Measurements from ENCODE around the gene HIVEP3. TPM values are rescaled to one million over a fixed set of nuclear protein-coding genes. Genes with fewer than 3 reads are reported as not detected.

HIVEP3 gene
- total RNA-seq, 3 donors from 2014 or later, result 107 to 117 (median 114) TPM

GRCh38 chr1:41515131-41515678, 403.5 kb downstream of the HIVEP3 start:
- no peak for ATAC-seq
- H3K4me3 Mint-ChIP-seq, result no peak overlapping the region
- H3K36me3 Mint-ChIP-seq (ENCODE audit: insufficient read depth), result peaks cover 32% of the 10 kb centered on the region
- no peaks in the 10 kb centered on the region for H3K27me3 Mint-ChIP-seq (ENCODE audit: low read depth)
- H3K9me3 Mint-ChIP-seq, result no peaks in the 10 kb centered on the region
- H3K4me1 Mint-ChIP-seq (ENCODE audit: low read depth), result peaks cover 5% of the 10 kb centered on the region
- DNase-seq, result no peak

- no peak for ATAC-seq
- no peak for DNase-seq
- H3K9me3 Mint-ChIP-seq, result no peaks in the 10 kb centered on the region
- H3K27me3 Mint-ChIP-seq (ENCODE audit: low read depth), result no peaks in the 10 kb centered on the region
- H3K36me3 Mint-ChIP-seq (ENCODE audit: insufficient read depth), result peaks cover 28% of the 10 kb centered on the region
- peaks cover 5% of the 10 kb centered on the region for H3K4me1 Mint-ChIP-seq (ENCODE audit: low read depth)
- H3K4me3 Mint-ChIP-seq, result no peak overlapping the region
Measured at GRCh38 chr1:41514381-41514780, 404.3 kb downstream of the HIVEP3 start.

- DNase-seq, result no peak
- no peak overlapping the region for H3K4me3 Mint-ChIP-seq
- H3K27me3 Mint-ChIP-seq (ENCODE audit: low read depth), result no peaks in the 10 kb centered on the region
- H3K36me3 Mint-ChIP-seq (ENCODE audit: insufficient read depth), result peaks cover 31% of the 10 kb centered on the region
- ATAC-seq, result no peak
- no peaks in the 10 kb centered on the region for H3K9me3 Mint-ChIP-seq
- peaks cover 5% of the 10 kb centered on the region for H3K4me1 Mint-ChIP-seq (ENCODE audit: low read depth)
Measured at GRCh38 chr1:41513383-41513735, 405.4 kb downstream of the HIVEP3 start.

- no peak for DNase-seq
- ATAC-seq, result no peak
- Mint-ChIP-seq H3K4me3 (no peak overlapping the region), H3K36me3 (ENCODE audit: insufficient read depth) (peaks cover 31% of the 10 kb centered on the region), H3K4me1 (ENCODE audit: low read depth) (peaks cover 5% of the 10 kb centered on the region), H3K9me3 (no peaks in the 10 kb centered on the region), H3K27me3 (ENCODE audit: low read depth) (no peaks in the 10 kb centered on the region)
Measured at GRCh38 chr1:41512701-41513382, 405.9 kb downstream of the HIVEP3 start.

GRCh38 chr1:41511239-41511540, 407.5 kb downstream of the HIVEP3 start:
- no peak for DNase-seq
- H3K4me3 Mint-ChIP-seq, result no peak overlapping the region
- H3K4me1 Mint-ChIP-seq (ENCODE audit: low read depth), result no peaks in the 10 kb centered on the region
- H3K9me3 Mint-ChIP-seq, result no peaks in the 10 kb centered on the region
- ATAC-seq, result no peak
- peaks cover 28% of the 10 kb centered on the region for H3K36me3 Mint-ChIP-seq (ENCODE audit: insufficient read depth)
- H3K27me3 Mint-ChIP-seq (ENCODE audit: low read depth), result no peaks in the 10 kb centered on the region

GRCh38 chr1:41510531-41511238, 408.0 kb downstream of the HIVEP3 start:
- H3K36me3 Mint-ChIP-seq (ENCODE audit: insufficient read depth), result peaks cover 28% of the 10 kb centered on the region
- DNase-seq, result no peak
- no peaks in the 10 kb centered on the region for H3K27me3 Mint-ChIP-seq (ENCODE audit: low read depth)
- H3K4me3 Mint-ChIP-seq, result no peak overlapping the region
- H3K4me1 Mint-ChIP-seq (ENCODE audit: low read depth), result no peaks in the 10 kb centered on the region
- no peaks in the 10 kb centered on the region for H3K9me3 Mint-ChIP-seq
- ATAC-seq, result no peak

- Mint-ChIP-seq H3K27me3 (ENCODE audit: low read depth) (no peaks in the 10 kb centered on the region), H3K4me1 (ENCODE audit: low read depth) (no peaks in the 10 kb centered on the region), H3K36me3 (ENCODE audit: insufficient read depth) (peaks cover 21% of the 10 kb centered on the region), H3K9me3 (no peaks in the 10 kb centered on the region), H3K4me3 (no peak overlapping the region)
- ATAC-seq (no peak), DNase-seq (no peak)
Measured at GRCh38 chr1:41509270-41509671, 409.5 kb downstream of the HIVEP3 start.

- DNase-seq (no peak), ATAC-seq (no peak)
- Mint-ChIP-seq H3K4me1 (ENCODE audit: low read depth) (no peaks in the 10 kb centered on the region), H3K36me3 (ENCODE audit: insufficient read depth) (peaks cover 18% of the 10 kb centered on the region), H3K4me3 (no peak overlapping the region), H3K27me3 (ENCODE audit: low read depth) (no peaks in the 10 kb centered on the region), H3K9me3 (no peaks in the 10 kb centered on the region)
Measured at GRCh38 chr1:41508290-41508689, 410.4 kb downstream of the HIVEP3 start.

- ATAC-seq (peak in 1 of 2 donors; percentile 1), DNase-seq (no peak)
- Mint-ChIP-seq H3K27me3 (ENCODE audit: low read depth) (no peaks in the 10 kb centered on the region), H3K4me1 (ENCODE audit: low read depth) (no peaks in the 10 kb centered on the region), H3K36me3 (ENCODE audit: insufficient read depth) (peaks cover 18% of the 10 kb centered on the region), H3K4me3 (no peak overlapping the region), H3K9me3 (no peaks in the 10 kb centered on the region)
Measured at GRCh38 chr1:41507836-41508235, 410.9 kb downstream of the HIVEP3 start.

- Mint-ChIP-seq H3K27me3 (ENCODE audit: low read depth) (no peaks in the 10 kb centered on the region), H3K4me3 (no peak overlapping the region), H3K9me3 (no peaks in the 10 kb centered on the region), H3K4me1 (ENCODE audit: low read depth) (no peaks in the 10 kb centered on the region), H3K36me3 (ENCODE audit: insufficient read depth) (peaks cover 16% of the 10 kb centered on the region)
- DNase-seq, result no peak
- no peak for ATAC-seq
Measured at GRCh38 chr1:41507110-41507720, 411.5 kb downstream of the HIVEP3 start.

GRCh38 chr1:41504114-41505035, 414.3 kb downstream of the HIVEP3 start:
- no peaks in the 10 kb centered on the region for H3K27me3 Mint-ChIP-seq (ENCODE audit: low read depth)
- ATAC-seq, result peak; percentile 7 to 13

GRCh38 chr1:41503538-41504113, 415.1 kb downstream of the HIVEP3 start:
- peak in 1 of 2 donors; percentile 3 for ATAC-seq
- Mint-ChIP-seq H3K4me1 (ENCODE audit: low read depth) (no peaks in the 10 kb centered on the region), H3K9me3 (no peaks in the 10 kb centered on the region), H3K36me3 (ENCODE audit: insufficient read depth) (no peaks in the 10 kb centered on the region), H3K4me3 (no peak overlapping the region), H3K27me3 (ENCODE audit: low read depth) (no peaks in the 10 kb centered on the region)
- no peak for DNase-seq

More at GRCh38 chr1:41504114-41505035, 414.3 kb downstream of the HIVEP3 start:
- Mint-ChIP-seq H3K4me1 (ENCODE audit: low read depth) (no peaks in the 10 kb centered on the region), H3K36me3 (ENCODE audit: insufficient read depth) (peaks cover 5% of the 10 kb centered on the region), H3K9me3 (no peaks in the 10 kb centered on the region), H3K4me3 (no peak overlapping the region)
- DNase-seq, result no peak

GRCh38 chr1:41502912-41503311, 415.8 kb downstream of the HIVEP3 start:
- H3K9me3 Mint-ChIP-seq, result no peaks in the 10 kb centered on the region
- no peak overlapping the region for H3K4me3 Mint-ChIP-seq
- DNase-seq (no peak), ATAC-seq (no peak)
- no peaks in the 10 kb centered on the region for H3K36me3 Mint-ChIP-seq (ENCODE audit: insufficient read depth)
- no peaks in the 10 kb centered on the region for H3K4me1 Mint-ChIP-seq (ENCODE audit: low read depth)
- H3K27me3 Mint-ChIP-seq (ENCODE audit: low read depth), result no peaks in the 10 kb centered on the region

GRCh38 chr1:41501581-41501980, 417.1 kb downstream of the HIVEP3 start:
- Mint-ChIP-seq H3K4me1 (ENCODE audit: low read depth) (peaks cover 1% of the 10 kb centered on the region), H3K9me3 (no peaks in the 10 kb centered on the region), H3K4me3 (no peak overlapping the region), H3K27me3 (ENCODE audit: low read depth) (peaks cover 7% of the 10 kb centered on the region), H3K36me3 (ENCODE audit: insufficient read depth) (no peaks in the 10 kb centered on the region)
- ATAC-seq, result no peak
- no peak for DNase-seq

Measured in activated T-cell treated with anti-CD3 and anti-CD28 coated beads, Interleukin-2, amount 50 U/mL, for 4 hours (primary cell).